Mesothelial cell of epicardium (in vitro differentiated cells): ENCODE results near the gene NR6A1. TPM values are rescaled to one million over a fixed set of nuclear protein-coding genes. Genes with fewer than 3 reads are reported as not detected.
A peak's percentile ranks its signal among the peaks of the same experiment; 100 is the strongest.

ENCODE experiments used
- DNase-seq, 2 experiments: peaks; one replicate each; pipeline ENCODE4 v3.0.0; 2021; ENCODE audit warnings: low spot score in 2 of 2; ENCODE audit not compliant: unreplicated experiment in 2 of 2
- H3K27ac Mint-ChIP-seq: 2 replicates; pipeline ENCODE4 v1.8.0; 2021; ENCODE audit warnings: mixed read lengths
- H3K27me3 Mint-ChIP-seq: 2 replicates; pipeline ENCODE4 v1.8.0; 2021; ENCODE audit warnings: low read depth, mixed read lengths
- H3K36me3 Mint-ChIP-seq: 2 replicates; pipeline ENCODE4 v1.8.0; 2021; ENCODE audit warnings: mixed read lengths
- H3K4me1 Mint-ChIP-seq: 2 replicates; pipeline ENCODE4 v1.8.0; 2021; ENCODE audit warnings: mixed read lengths
- H3K4me3 Mint-ChIP-seq: 2 replicates; pipeline ENCODE4 v1.8.0; 2021; ENCODE audit warnings: mild to moderate bottlenecking, moderate library complexity, mixed read lengths
- H3K9me3 Mint-ChIP-seq: 2 replicates; pipeline ENCODE4 v1.8.0; 2021; ENCODE audit warnings: mixed read lengths
- total RNA-seq: library from RNA; stranded (reverse); gene quantifications from 3 replicates; pipeline ENCODE4 v1.2.1, GENCODE V29; 2021
- TF ChIP-seq, protein P1 (sequence below): fragments of 200-600 bp; sonication (generic); IDR thresholded peaks from one replicate; pipeline ENCODE4 v1.5.0; 2021; ENCODE audit warnings: antibody characterized with exemption; ENCODE audit not compliant: unreplicated experiment

The NR6A1 gene
- total RNA-seq, 1 donor from 2014 or later = 5.9 TPM

DNA sequence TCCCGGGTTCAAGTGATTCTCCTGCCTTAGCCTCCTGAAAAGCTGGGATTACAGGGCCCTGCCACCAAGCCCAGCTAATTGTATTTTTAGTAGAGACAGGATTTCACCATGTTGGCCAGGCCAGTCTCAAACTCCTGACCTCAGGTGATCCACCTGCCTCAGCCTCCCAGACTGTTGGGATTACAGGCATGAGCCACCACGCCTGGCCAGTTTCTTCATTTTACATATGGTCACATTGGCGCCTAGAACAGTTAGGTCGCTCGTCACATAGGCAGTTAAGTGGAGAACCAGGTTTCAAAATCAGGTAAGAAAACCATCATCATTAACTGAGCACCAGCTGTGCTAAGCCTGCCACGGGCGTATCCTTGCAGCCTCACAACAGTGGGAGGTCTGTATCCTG, 41.9 kb upstream of the NR6A1 start:
- Mint-ChIP-seq H3K4me1 (peaks cover 46% of the 10 kb centered on the region), H3K27ac (peak overlapping the region; percentile 99), H3K4me3 (no peak overlapping the region), H3K27me3 (no peaks in the 10 kb centered on the region), H3K36me3 (peaks cover 2% of the 10 kb centered on the region), H3K9me3 (no peaks in the 10 kb centered on the region)
- DNase-seq = no peak
- TF ChIP-seq, protein P1, sequence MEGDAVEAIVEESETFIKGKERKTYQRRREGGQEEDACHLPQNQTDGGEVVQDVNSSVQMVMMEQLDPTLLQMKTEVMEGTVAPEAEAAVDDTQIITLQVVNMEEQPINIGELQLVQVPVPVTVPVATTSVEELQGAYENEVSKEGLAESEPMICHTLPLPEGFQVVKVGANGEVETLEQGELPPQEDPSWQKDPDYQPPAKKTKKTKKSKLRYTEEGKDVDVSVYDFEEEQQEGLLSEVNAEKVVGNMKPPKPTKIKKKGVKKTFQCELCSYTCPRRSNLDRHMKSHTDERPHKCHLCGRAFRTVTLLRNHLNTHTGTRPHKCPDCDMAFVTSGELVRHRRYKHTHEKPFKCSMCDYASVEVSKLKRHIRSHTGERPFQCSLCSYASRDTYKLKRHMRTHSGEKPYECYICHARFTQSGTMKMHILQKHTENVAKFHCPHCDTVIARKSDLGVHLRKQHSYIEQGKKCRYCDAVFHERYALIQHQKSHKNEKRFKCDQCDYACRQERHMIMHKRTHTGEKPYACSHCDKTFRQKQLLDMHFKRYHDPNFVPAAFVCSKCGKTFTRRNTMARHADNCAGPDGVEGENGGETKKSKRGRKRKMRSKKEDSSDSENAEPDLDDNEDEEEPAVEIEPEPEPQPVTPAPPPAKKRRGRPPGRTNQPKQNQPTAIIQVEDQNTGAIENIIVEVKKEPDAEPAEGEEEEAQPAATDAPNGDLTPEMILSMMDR = no peak

DNA sequence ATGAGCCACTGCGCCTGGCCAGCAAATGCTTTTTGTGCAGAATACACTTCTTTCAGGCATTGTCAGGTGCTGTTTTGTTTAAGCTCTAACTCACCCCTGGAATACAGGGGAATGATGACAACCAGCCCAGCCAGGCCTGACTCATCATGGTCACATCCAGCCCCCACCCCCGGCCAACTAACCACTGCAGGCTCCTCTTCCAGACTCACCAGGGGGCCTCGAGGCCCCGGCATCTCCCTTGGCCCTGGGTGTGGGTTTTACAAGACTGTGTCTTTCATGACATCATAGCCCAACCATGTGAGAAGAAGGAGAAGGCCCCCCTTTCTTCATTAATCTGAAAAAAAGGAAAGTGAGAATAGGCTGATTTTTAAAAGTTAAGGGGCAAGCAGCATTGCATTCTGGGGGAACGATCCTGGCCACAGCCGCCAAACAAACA, 41.3 kb upstream of the NR6A1 start:
- Mint-ChIP-seq H3K36me3 (peaks cover 2% of the 10 kb centered on the region), H3K27ac (peak overlapping the region; percentile 99), H3K4me1 (peaks cover 45% of the 10 kb centered on the region), H3K4me3 (peak overlapping the region; percentile 10), H3K27me3 (no peaks in the 10 kb centered on the region), H3K9me3 (no peaks in the 10 kb centered on the region)
- DNase-seq = peak in 1 of 2 experiments; percentile 54
- TF ChIP-seq, protein P1 = no peak

DNA sequence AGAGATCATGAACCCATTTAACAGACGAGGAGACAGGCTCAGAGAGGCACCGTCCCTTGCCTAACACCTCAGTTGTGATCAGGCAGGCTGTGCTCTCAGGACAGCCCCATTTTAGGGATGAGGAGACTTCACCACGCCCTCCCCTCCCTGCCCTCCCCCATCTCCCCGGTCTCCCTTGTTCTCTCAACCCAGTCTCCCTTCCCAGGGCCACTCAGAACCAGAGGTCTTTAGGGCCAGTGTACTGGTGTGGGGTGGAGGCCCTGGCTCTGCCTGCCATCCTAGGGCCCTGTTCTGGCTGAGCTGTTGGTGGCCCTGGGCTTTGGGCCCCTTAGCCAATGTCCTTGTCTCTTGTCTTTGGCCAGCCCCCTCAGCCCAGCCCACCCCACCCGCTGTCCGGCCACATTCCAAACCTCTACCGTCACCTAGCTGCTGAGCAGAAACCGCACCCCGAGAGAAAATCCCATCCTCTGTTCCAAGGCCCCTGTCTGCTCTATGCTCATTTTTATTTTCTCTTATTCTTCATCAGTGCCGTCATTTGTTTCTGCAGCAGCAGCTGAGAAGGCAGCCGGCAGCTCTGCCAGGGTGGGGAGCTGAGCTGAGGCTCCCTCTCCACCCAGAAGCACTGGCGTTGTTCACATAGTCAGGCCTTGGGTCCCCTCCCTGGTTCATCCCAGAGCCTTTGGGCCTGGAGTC, 39.7 kb upstream of the NR6A1 start:
- Mint-ChIP-seq H3K4me3 (peak overlapping the region; percentile 36), H3K27ac (peak overlapping the region; percentile 99), H3K4me1 (peaks cover 42% of the 10 kb centered on the region), H3K27me3 (no peaks in the 10 kb centered on the region), H3K36me3 (peaks cover 2% of the 10 kb centered on the region), H3K9me3 (no peaks in the 10 kb centered on the region)
- peak in 1 of 2 experiments; percentile 64 for DNase-seq
- TF ChIP-seq, protein P1 = no peak

DNA sequence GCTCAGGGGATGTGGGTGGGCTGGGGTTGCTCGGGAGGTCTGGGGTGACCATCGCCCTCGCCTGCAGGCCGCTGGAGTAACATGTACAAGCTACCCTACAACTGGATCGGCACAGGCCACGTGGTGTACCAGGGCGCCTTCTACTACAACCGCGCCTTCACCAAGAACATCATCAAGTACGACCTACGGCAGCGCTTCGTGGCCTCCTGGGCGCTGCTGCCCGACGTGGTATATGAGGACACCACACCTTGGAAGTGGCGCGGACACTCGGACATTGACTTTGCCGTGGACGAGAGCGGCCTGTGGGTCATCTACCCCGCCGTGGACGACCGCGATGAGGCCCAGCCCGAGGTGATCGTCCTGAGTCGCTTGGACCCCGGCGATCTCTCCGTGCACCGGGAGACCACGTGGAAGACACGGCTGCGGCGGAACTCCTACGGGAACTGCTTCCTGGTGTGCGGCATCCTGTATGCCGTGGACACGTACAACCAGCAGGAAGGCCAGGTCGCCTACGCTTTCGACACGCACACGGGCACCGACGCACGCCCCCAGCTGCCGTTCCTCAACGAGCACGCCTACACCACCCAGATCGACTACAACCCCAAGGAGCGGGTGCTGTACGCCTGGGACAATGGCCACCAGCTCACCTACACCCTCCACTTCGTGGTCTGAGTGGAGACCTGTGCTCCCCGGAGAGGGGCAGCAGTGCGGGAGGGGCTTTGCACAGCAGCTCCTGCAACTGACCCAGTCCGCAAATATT, 38.8 kb upstream of the NR6A1 start:
- no peak for DNase-seq
- Mint-ChIP-seq H3K27me3 (no peaks in the 10 kb centered on the region), H3K36me3 (peaks cover 3% of the 10 kb centered on the region), H3K9me3 (no peaks in the 10 kb centered on the region), H3K4me1 (peaks cover 42% of the 10 kb centered on the region), H3K27ac (peak overlapping the region; percentile 99), H3K4me3 (no peak overlapping the region)
- TF ChIP-seq, protein P1 = no peak

DNA sequence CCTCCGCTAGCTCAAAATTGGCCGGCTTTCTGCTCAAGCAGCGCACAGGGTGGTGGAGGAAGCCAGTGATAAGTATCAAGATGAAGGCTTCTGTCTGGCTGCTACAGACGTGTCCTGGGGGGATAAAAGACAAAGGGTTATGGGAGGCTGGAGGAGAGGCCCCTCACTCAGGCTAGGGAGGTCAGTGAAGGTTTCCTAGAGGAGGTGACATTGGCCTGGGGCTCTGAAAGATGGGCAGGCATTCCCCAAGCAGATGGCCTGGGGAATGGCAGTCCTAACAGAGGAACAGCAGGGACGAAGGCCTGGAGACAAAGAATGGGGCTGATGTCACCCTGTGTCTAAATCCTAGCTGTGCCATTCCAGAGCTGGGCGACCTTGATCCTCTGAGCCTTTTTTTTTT, 38.1 kb upstream of the NR6A1 start:
- peaks cover 41% of the 10 kb centered on the region for H3K4me1 Mint-ChIP-seq
- H3K27me3 Mint-ChIP-seq = no peaks in the 10 kb centered on the region
- H3K4me3 Mint-ChIP-seq = no peak overlapping the region
- peaks cover 3% of the 10 kb centered on the region for H3K36me3 Mint-ChIP-seq
- H3K27ac Mint-ChIP-seq = peak overlapping the region; percentile 84
- H3K9me3 Mint-ChIP-seq = no peaks in the 10 kb centered on the region
- no peak for DNase-seq
- TF ChIP-seq, protein P1 = no peak
